Activated CD4-positive, alpha-beta T cell treated with anti-CD3 and anti-CD28 coated beads, Interleukin-10, Interleukin-2, amounts not matched to agents 100 ng/mL and 50 ng/mL, durations not matched to agents 16 hours and 8 hours (primary cell): ENCODE measurements around the gene MAT2A.
A peak's percentile ranks its signal among the peaks of the same experiment; 100 is the strongest.
"Not testable (repeated sequence)": the region's sequence is repeated elsewhere in the genome, so short reads cannot be mapped to it uniquely, and the experiment has no call there.

ENCODE experiments used
- DNase-seq: peaks from one replicate; pipeline ENCODE4 v3.0.0-alpha.2; 2020

The MAT2A gene

DNA sequence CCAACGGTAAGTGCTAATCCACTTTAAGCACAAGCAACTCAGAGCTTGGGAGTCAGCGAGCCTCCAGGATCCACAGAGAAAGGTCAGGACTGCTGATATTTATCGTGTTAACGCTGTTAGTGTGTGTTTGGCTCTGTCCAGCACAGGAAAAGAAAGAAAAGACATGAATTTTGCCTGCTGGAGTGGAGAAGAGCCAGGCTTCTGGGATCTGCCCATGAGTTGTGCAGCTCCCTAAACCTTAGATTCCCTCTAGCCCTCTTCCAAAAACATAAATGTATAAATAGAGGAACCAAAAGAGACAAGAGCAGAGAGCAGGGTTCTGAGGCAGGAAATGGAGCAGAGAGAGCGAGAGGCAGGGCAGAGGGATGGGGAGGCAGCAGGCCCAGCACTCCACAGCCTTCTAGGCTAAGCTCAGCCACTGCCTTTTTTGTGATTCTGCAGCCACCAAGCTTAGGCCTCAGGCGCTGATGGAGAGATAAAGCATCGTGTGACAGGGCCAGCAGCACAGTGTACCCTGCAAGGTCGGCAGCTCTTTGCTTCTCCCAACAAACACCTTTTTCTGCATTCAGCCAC, 14.5 kb upstream of the MAT2A start:
- DNase-seq, result no peak

GRCh38 chr2:85525029-85525428, 13.9 kb upstream of the MAT2A start:
- DNase-seq, result no peak

GRCh38 chr2:85525567-85525966, 13.4 kb upstream of the MAT2A start:
- DNase-seq, result no peak

- DNase-seq, result no peak
Observed at GRCh38 chr2:85527787-85528186, 11.2 kb upstream of the MAT2A start.

DNA sequence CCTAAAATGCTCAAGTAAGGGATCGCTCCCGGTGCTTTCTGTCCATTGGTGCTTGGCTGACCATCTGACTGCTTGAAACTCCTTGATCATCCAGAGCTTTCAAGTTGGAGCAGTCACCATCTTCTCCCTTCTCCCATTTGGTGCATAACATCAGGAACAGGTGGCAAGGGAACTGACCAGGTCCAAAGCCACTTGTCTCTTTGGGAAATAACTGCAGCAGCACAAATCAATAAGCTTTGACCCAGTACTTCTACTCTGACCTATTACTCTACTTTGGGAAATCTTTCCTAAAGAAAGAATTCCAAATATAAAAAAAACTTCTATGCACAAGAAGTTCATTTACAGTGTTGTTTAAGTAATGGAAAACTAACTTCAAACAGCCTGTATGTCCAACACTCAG, 10.6 kb upstream of the MAT2A start:
- no peak for DNase-seq

GRCh38 chr2:85529809-85530208, 9.2 kb upstream of the MAT2A start:
- no peak for DNase-seq

GRCh38 chr2:85531589-85531988, 7.4 kb upstream of the MAT2A start:
- no peak for DNase-seq

DNA sequence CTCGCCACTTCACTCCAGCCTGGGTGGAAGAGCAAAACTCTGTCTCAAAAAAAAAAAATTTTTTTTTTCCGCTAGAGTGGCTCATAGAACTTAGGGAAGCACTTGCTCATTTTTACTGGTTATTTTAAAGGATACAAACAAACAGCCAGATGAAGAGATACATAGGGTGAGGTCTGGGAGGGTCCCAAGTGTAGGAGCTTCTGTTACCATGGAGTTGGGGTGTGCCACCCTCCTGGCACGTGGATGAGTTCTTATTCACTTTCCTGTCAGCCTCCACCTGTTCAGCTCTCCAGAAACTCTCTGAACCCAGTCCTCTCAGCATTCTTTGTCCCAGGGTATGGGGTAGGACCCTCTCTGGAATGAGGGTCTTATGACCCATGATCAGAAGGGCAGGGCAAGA, 4.9 kb upstream of the MAT2A start:
- no peak for DNase-seq

GRCh38 chr2:85534881-85535280, 4.1 kb upstream of the MAT2A start:
- DNase-seq, result no peak

GRCh38 chr2:85536479-85536878, 2.5 kb upstream of the MAT2A start:
- no peak for DNase-seq

GRCh38 chr2:85537600-85538506, 1.1 kb upstream of the MAT2A start:
- DNase-seq, result peak; percentile 54

- DNase-seq, result peak; percentile 84
Observed at GRCh38 chr2:85539361-85540132, 579 bp downstream of the MAT2A start.

DNA sequence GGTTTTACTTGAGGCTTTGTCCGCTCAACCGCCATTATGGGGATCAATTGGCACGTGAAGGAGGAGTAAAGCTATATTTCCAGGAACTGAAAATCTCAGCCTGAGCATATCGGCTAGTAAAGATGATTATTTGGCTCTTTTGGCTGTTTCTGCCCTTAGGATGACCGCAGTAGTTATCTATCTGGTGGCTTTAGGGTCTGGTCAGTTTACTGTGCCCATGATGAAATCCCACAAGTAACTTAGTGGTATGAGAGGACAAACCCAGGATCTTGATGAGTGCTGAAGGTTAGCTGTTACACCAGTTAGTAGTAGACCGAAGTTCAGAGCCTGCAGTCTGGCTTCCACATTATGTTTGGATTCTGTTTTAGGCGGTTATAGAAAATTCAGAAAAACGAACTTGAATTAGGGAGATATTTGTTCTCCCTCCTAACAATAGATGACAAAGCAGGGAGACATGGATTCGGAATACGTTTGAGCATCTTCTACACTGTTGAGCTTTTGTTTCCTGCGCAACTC, 1.2 kb downstream of the MAT2A start:
- peak; percentile 35 for DNase-seq

DNA sequence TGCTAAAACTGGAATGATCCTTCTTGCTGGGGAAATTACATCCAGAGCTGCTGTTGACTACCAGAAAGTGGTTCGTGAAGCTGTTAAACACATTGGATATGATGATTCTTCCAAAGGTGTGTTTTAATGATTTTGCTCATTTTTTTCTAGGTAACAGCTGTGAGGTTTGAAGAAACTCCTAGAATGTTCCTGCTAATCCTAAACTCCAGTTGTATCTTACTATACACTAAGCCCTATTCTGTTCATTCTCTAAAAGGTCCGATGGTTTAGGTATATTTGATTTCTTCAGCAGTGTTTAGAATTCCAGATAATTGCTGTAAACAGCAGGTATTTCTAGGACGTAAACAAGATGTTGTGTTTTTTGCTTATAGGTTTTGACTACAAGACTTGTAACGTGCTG, 2.3 kb downstream of the MAT2A start:
- no peak for DNase-seq

DNA sequence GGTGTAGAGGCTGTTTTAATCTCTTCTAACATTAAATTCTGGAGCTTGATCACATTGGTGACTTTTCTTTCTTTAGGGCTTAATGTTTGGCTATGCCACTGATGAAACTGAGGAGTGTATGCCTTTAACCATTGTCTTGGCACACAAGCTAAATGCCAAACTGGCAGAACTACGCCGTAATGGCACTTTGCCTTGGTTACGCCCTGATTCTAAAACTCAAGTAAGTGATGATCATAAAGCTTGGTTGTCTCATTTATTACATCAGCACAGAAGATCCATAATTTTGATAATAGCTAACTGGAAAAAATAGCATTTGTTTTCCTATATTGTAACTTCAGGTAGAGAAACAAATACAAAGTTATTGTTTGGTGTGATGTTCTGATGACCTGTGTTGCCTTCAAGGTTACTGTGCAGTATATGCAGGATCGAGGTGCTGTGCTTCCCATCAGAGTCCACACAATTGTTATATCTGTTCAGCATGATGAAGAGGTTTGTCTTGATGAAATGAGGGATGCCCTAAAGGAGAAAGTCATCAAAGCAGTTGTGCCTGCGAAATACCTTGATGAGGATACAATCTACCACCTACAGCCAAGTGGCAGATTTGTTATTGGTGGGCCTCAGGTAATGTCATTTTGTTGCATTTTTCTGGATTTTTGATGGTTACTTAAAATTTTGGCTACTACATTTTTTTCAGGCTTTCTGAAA, 2.9 kb downstream of the MAT2A start:
- DNase-seq, result no peak

- no peak for DNase-seq
Observed at GRCh38 chr2:85542777-85543176, 3.8 kb downstream of the MAT2A start.

- DNase-seq, result not testable (repeated sequence)
Observed at GRCh38 chr2:85544254-85544691, 5.3 kb downstream of the MAT2A start.

DNA sequence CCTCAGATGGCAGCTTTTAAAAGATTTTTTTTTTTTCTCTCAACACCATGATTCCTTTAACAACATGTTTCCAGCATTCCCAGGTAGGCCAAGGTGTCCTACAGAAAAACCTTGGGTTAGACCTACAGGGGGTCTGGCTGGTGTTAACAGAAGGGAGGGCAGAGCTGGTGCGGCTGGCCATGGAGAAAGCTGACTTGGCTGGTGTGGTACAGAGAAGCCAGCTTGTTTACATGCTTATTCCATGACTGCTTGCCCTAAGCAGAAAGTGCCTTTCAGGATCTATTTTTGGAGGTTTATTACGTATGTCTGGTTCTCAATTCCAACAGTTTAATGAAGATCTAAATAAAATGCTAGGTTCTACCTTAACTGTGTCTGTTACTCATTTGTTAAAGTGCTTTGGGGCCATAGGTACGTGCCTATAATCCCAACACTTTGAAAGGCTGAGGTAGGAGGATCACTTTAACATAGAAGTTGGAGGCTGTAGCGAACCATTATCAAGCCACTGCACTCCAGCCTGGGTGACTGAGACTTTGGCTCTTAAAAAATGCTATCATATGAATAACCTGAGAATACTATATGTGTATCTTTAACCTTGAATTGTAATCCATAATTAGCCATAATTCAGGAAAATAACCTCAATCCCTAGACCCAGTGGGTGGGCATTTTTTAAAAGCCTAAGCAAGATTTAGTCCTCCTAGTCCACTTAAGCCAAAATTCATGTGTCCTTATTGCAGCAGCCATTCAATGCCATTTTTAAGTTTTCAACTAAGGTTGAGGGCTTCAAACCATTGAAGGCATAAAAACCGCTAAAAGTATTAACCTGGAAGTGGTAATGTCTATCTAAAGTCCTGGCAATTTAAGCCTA, 6.2 kb downstream of the MAT2A start:
- DNase-seq, result not testable (repeated sequence)

GRCh38 chr2:85545780-85546240, 6.8 kb downstream of the MAT2A start:
- peak; percentile 34 for DNase-seq

DNA sequence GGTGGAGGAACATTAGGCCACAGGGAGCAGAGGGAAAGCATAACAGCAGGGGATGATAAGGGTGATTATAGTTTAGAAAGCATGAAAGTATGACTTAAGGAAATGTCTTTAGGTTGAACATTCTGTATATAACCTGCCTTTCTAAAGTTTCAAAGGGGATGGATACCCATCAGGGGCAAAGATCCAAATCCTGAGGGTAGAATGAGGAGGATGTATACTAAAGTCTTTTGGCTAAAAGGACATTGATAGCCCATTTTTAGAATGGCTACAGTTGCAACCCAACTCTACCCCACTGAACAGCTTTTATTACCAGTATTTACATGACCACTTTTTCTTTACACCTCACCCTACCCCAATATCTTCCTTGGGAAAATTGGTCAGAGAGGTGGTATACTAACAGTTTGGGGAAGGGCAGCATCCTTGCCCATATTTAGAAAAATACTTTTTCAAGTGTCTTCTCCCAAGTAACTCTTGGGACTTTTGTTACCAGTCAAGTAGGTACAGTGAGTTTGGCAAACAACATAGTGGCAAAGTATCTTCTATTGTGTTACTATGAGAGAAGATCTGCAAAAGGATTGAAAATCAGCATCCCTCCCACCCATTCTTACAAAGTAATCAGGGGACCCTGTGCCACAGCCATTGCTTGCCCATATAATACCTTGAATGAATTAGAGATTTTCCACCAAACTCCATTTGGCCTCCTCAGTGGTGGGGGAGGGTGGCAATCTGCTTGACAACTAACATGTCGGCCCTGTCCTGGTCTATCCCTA, 8.3 kb downstream of the MAT2A start:
- DNase-seq, result no peak
